ENCODE results near the gene GEMIN7. TPM values are rescaled to one million over a fixed set of nuclear protein-coding genes. Genes with fewer than 3 reads are reported as not detected.
A peak's percentile ranks its signal among the peaks of the same experiment; 100 is the strongest.

Gene GEMIN7
- total RNA-seq, 1 donor from 2014 or later, result 39.4 TPM

DNA sequence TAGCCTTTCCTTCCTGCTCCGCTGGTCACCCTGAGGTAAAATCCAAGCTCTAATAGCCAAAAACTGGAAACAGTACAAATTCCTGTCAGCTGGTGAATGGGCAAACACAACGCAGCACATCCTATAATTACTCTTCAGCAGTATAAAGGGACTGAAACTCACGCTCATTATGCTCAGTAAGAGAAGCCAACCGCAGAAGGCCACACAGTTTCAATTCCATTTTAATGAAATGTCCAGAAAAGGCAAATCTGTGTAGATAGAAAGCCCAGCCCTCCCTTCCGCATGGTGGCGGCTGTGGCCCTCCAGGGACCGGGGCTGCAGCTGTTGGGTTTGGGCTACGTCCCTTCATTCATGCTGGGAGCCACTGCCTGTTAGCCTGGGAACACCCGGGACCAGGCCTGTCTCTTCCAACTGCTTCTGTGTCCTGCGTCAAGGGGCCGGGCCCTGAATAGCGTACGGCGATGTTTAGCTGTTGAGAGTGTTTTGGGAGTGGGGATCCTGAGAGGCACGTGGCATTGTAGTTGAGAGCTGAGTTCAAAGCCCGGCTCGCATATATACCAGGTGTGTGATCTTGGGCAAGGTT, 58.2 kb downstream of the GEMIN7 start:
- no peak overlapping the region for H3K27ac Mint-ChIP-seq
- no peak overlapping the region for H3K4me3 Mint-ChIP-seq (ENCODE audit: low read depth)
- H3K9me3 Mint-ChIP-seq (ENCODE audit: low read depth), result no peaks in the 10 kb centered on the region
- TF ChIP-seq, protein P1, sequence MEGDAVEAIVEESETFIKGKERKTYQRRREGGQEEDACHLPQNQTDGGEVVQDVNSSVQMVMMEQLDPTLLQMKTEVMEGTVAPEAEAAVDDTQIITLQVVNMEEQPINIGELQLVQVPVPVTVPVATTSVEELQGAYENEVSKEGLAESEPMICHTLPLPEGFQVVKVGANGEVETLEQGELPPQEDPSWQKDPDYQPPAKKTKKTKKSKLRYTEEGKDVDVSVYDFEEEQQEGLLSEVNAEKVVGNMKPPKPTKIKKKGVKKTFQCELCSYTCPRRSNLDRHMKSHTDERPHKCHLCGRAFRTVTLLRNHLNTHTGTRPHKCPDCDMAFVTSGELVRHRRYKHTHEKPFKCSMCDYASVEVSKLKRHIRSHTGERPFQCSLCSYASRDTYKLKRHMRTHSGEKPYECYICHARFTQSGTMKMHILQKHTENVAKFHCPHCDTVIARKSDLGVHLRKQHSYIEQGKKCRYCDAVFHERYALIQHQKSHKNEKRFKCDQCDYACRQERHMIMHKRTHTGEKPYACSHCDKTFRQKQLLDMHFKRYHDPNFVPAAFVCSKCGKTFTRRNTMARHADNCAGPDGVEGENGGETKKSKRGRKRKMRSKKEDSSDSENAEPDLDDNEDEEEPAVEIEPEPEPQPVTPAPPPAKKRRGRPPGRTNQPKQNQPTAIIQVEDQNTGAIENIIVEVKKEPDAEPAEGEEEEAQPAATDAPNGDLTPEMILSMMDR (IDR thresholded peaks at IDR 0.05; ENCODE audit: unreplicated experiment), result no peak
- no peaks in the 10 kb centered on the region for H3K27me3 Mint-ChIP-seq
- H3K4me1 Mint-ChIP-seq (ENCODE audit: low read depth), result peaks cover 5% of the 10 kb centered on the region
- DNase-seq (ENCODE audit: low spot score, unreplicated experiment), result no peak
- no peaks in the 10 kb centered on the region for H3K36me3 Mint-ChIP-seq (ENCODE audit: insufficient read depth)

DNA sequence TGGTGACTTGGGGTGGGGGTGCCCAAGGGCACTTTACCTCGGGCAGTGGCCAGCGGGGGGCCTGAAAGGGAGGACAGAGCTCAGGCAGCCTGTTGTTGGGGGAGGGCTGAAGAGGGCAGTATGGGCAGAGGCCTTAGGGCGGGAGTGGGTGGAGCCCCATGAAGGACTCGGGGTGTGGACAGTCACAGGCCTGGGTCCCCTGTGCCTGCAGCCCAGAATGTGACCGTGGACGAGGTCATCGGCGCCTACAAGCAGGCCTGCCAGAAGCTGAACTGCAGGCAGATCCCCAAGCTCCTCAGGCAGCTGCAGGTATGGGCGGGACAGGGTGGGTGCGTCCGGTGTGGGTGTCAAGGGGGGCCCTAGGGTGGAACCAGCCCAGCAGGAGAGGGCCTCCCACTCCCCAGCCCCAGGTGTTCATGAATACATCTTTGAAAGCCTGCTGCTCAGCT, 59.3 kb downstream of the GEMIN7 start:
- Mint-ChIP-seq H3K4me3 (ENCODE audit: low read depth) (no peak overlapping the region), H3K36me3 (ENCODE audit: insufficient read depth) (peaks cover 7% of the 10 kb centered on the region), H3K27ac (no peak overlapping the region), H3K9me3 (ENCODE audit: low read depth) (no peaks in the 10 kb centered on the region), H3K4me1 (ENCODE audit: low read depth) (peaks cover 5% of the 10 kb centered on the region), H3K27me3 (no peaks in the 10 kb centered on the region)
- TF ChIP-seq, protein P1 (IDR thresholded peaks at IDR 0.05; ENCODE audit: unreplicated experiment), result no peak
- no peak for DNase-seq (ENCODE audit: low spot score, unreplicated experiment)

DNA sequence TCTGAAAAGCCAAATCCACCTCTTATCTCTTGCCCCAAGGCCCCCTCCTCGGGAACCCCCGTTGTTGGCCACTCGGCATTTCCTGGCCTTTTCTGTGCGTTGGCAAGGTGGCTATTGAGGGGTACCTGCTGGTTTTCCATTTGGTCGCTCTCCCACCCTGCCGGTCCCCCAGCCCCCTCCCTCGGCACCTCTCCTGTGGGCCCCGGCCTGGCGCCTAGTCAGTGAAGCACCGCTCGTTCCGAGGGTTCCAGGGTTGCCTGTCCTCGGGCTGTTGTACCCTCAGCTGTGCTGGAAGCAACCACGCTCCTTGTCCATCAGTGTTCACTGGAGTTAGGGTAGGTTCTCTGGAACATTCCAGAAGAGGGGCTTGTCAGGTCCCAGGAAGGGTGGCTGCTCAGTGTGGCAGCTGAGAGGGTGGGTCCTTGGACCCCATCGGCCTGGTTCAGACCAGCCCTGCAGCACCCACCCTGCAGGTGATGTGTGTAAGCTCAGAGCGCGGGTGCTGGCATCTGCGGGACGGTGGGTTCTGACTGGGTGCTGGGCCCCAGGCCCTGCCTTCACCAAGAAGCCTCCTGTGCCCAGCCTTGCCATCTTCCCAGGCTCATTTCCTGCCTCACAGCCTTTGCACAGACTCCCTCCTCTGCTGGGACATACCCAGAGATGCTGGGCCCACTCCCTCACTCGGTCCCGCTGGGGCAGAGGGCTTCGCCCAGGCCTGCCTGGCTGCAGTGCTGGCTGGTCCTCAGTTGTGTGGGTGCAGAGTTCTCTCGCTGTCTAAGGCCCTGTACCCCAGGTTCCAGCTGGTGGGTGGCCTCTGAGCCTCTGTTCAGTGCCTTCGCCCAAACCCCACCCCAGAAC, 60.5 kb downstream of the GEMIN7 start:
- no peak overlapping the region for H3K27ac Mint-ChIP-seq
- no peak for DNase-seq (ENCODE audit: low spot score, unreplicated experiment)
- no peaks in the 10 kb centered on the region for H3K27me3 Mint-ChIP-seq
- H3K36me3 Mint-ChIP-seq (ENCODE audit: insufficient read depth), result peaks cover 7% of the 10 kb centered on the region
- H3K9me3 Mint-ChIP-seq (ENCODE audit: low read depth), result no peaks in the 10 kb centered on the region
- H3K4me1 Mint-ChIP-seq (ENCODE audit: low read depth), result peaks cover 5% of the 10 kb centered on the region
- no peak overlapping the region for H3K4me3 Mint-ChIP-seq (ENCODE audit: low read depth)
- TF ChIP-seq, protein P1 (IDR thresholded peaks at IDR 0.05; ENCODE audit: unreplicated experiment), result no peak

DNA sequence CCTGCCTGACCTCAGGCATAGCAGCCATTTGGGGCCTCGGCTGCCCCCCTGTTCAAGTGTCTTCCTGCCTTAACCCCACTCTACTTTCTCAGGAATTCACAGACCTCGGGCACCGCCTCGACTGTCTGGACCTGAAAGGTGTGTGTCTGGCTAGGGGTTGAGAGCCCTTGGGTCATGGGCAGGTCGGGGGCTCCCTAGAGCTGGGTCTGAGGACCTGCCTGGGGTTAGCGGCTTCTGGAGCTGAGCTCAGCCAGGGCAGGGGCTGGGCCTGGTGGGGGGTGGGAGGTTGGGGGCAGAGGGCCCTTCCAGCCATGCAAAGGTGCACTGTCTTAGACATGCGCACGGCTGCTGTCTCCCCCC, 61.1 kb downstream of the GEMIN7 start:
- peak overlapping the region; percentile 67 for H3K27ac Mint-ChIP-seq
- H3K27me3 Mint-ChIP-seq, result no peaks in the 10 kb centered on the region
- H3K9me3 Mint-ChIP-seq (ENCODE audit: low read depth), result no peaks in the 10 kb centered on the region
- TF ChIP-seq, protein P1 (IDR thresholded peaks at IDR 0.05; ENCODE audit: unreplicated experiment), result no peak
- no peak for DNase-seq (ENCODE audit: low spot score, unreplicated experiment)
- H3K36me3 Mint-ChIP-seq (ENCODE audit: insufficient read depth), result peaks cover 7% of the 10 kb centered on the region
- peaks cover 5% of the 10 kb centered on the region for H3K4me1 Mint-ChIP-seq (ENCODE audit: low read depth)
- H3K4me3 Mint-ChIP-seq (ENCODE audit: low read depth), result no peak overlapping the region

DNA sequence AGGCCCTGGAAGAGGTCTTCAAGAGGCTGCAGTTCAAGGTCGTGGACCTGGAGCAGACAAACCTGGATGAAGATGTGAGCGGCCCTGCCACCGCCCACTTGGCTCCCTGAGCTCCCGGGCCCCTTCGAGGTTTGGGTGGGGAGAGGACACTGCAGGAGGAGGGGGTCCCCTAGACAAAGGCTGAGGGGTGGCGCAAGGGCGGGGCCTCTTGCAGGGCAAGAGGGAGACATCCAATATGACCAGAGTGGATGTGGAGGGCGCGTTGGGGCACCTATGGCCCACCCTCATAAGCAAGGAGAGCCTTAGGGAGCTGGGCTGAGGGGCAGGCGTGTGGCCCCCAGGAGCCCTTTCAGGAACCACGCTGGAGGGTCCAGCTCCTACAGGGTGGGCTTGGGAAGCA, 61.5 kb downstream of the GEMIN7 start:
- H3K4me1 Mint-ChIP-seq (ENCODE audit: low read depth), result peaks cover 5% of the 10 kb centered on the region
- TF ChIP-seq, protein P1 (IDR thresholded peaks at IDR 0.05; ENCODE audit: unreplicated experiment), result no peak
- no peaks in the 10 kb centered on the region for H3K27me3 Mint-ChIP-seq
- DNase-seq (ENCODE audit: low spot score, unreplicated experiment), result no peak
- H3K36me3 Mint-ChIP-seq (ENCODE audit: insufficient read depth), result peaks cover 7% of the 10 kb centered on the region
- peak overlapping the region; percentile 67 for H3K27ac Mint-ChIP-seq
- H3K4me3 Mint-ChIP-seq (ENCODE audit: low read depth), result no peak overlapping the region
- H3K9me3 Mint-ChIP-seq (ENCODE audit: low read depth), result no peaks in the 10 kb centered on the region

Other genes with a start within 250 kb of the GEMIN7 start
- gene NECTIN2, start 233.0 kb upstream of the GEMIN7 start, total RNA-seq, result 201 and 203 TPM in 2 replicates
- gene TOMM40, start 188.0 kb upstream of the GEMIN7 start, total RNA-seq, result 63.0 and 67.1 TPM in 2 replicates
- gene APOE, start 173.5 kb upstream of the GEMIN7 start, total RNA-seq, result 198 and 233 TPM in 2 replicates
- gene APOC1, start 164.7 kb upstream of the GEMIN7 start, total RNA-seq, result 85.5 and 89.4 TPM in 2 replicates
- not detected in 2 replicates for gene APOC4, start 137.0 kb upstream of the GEMIN7 start, total RNA-seq
- not detected in 2 replicates for gene APOC2, start 133.2 kb upstream of the GEMIN7 start, total RNA-seq
- 95.5 and 98.8 TPM in 2 replicates for gene CLPTM1, start 123.9 kb upstream of the GEMIN7 start, total RNA-seq
- gene RELB, start 77.8 kb upstream of the GEMIN7 start, total RNA-seq, result 6.2 and 6.8 TPM in 2 replicates
- 111 and 123 TPM in 2 replicates for gene CLASRP, start 40.2 kb upstream of the GEMIN7 start, total RNA-seq
- gene ZNF296, start 2.8 kb upstream of the GEMIN7 start, total RNA-seq, result 1.1 and 1.3 TPM in 2 replicates
- gene PPP1R37, start 13.9 kb downstream of the GEMIN7 start, total RNA-seq, result 44.8 and 45.8 TPM in 2 replicates
- gene NKPD1, start 81.7 kb downstream of the GEMIN7 start, total RNA-seq, result 0.34 and 0.53 TPM in 2 replicates
- gene TRAPPC6A, start 99.0 kb downstream of the GEMIN7 start, total RNA-seq, result 40.4 and 43.8 TPM in 2 replicates
- 8.7 and 9.1 TPM in 2 replicates for gene BLOC1S3, start 99.5 kb downstream of the GEMIN7 start, total RNA-seq
- gene EXOC3L2, start 166.1 kb downstream of the GEMIN7 start, total RNA-seq, result not detected in 2 replicates
- 57.5 and 60.4 TPM in 2 replicates for gene MARK4, start 172.0 kb downstream of the GEMIN7 start, total RNA-seq
- not detected in 2 replicates for gene CKM, start 243.6 kb downstream of the GEMIN7 start, total RNA-seq